NCI-H774 (cell line): ENCODE data around the gene SIKE1.
"Not testable (repeated sequence)": the region's sequence is repeated elsewhere in the genome, so short reads cannot be mapped to it uniquely, and the experiment has no call there.

Source experiments
- DNase-seq: peaks from one replicate; lab custom pipeline; 2025; lab: John Stamatoyannopoulos, UW

SIKE1 gene

GRCh38 chr1:114780344-114781226 is at the start of gene SIKE1:
Gene SIKE1 (minus strand): TSS chr1:114780685. CDS start chr1:114780607, 78 bp downstream.
- peak; percentile 88 for DNase-seq

DNA sequence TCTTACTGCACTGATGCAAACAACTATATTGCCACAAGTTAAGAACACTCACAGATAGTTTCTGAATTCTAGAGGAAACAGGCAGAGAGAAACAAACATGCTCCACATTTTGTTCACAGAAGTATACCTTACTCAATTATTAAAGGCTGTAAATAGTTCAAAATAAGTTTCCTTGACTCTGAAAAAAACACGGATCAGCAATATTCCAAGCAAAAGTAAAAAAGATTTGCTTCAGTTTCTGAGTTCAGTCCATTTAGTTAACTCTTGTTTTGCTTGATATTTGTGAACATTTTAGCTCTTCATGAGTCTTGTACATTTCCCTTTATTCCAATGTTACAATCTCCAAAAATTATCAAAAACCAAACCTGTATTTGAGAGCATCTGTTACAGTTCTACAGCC is 49.6 kb upstream of the SIKE1 start:
- DNase-seq: not testable (repeated sequence)

- no peak for DNase-seq
Measured at GRCh38 chr1:114828251-114828650, 47.8 kb upstream of the SIKE1 start.

DNA sequence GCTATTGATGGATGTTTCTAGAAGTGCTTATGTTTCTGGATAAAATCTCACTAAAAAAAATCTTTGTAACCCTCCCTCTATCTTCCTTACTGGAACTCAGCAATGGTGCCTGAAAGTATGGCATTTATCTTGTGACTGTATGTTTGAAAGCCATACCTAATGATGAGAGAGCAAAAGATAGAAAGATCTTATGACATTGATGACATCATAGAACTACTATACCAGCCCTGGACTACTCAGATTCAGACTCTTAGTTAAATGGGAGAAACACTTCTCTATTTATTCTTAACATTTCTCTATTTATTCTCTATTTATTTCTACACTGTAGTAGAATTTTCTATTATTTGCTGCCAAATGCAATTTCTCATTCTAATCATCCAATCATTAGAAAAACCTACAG is 41.5 kb upstream of the SIKE1 start:
- DNase-seq: no peak

GRCh38 chr1:114820392-114820791 is 39.9 kb upstream of the SIKE1 start:
- DNase-seq: no peak

DNA sequence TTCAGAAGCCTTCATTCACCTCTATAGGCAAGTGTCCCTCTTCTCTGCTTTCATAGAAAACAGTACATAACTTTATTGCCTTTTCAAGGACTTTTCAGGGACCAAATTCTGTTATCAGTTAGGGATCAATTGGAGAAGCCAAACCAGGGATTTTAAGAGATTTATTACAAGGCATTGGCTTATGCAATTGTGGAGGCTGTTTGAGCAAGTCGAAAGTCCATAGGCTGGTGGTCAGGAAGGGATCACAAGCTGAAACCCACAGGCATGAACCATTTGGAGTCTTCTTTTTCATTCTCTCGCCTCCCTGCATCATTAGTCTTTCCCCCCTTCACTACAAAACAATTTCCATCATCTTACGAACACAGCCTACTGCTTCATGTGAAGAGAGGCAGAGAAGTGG is 39.4 kb upstream of the SIKE1 start:
- DNase-seq: no peak

DNA sequence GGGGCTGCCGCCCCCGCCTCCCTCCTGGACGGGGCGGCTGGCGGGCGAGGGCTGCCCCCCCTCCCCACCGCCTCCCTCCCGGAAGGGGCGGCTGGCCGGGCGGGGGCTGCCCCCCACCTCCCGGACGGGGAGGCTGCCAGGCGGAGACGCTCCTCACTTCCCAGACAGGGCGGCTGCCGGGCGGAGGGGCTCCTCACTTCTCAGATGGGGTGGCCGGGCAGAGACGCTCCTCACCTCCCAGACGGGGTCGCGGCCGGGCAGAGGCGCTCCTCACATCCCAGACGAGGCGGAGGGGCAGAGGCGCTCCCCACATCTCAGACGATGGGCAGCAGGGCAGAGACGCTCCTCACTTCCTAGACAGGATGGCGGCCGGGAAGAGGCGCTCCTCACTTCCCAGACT is 24.0 kb upstream of the SIKE1 start:
- not testable (repeated sequence) for DNase-seq

GRCh38 chr1:114803001-114803400 is 22.5 kb upstream of the SIKE1 start:
- no peak for DNase-seq

DNA sequence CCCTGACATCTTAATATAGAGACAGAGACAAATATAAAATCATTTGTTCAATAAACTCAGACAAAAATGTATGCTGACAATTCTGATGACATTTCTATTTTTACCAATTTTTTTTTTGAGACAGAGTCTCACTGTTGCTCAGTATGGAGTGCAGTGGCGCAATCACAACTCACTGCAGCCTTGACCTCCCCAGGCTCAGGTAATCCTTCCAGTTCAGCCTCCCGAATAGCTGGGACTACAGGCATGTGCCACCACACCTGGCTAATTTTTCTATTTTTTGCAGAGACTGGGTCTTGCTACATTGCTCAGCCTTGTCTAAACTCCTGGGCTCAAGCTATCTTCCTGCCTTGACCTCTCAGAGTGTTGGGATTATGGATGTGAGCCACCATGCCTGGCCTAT is 13.6 kb upstream of the SIKE1 start:
- no peak for DNase-seq

- not testable (repeated sequence) for DNase-seq
Measured at GRCh38 chr1:114790581-114790980, 10.1 kb upstream of the SIKE1 start.

DNA sequence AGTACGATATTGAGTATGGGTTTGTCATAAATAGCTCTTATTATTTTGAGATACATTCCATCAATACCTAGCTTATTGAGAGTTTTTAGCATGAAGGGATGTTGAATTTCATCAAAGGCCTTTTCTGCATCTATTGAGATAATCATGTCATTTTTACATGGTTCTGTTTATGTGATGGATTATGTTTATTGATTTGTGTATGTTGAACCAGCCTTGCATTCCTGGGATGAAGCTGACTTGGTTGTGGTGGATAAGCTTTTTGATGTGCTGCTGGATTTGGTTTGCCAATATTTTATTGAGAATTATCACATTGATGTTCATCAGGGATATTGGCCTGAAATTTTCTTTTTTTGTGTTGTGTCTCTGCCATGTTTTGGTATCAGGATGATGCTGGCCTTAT is 6.0 kb upstream of the SIKE1 start:
- DNase-seq: not testable (repeated sequence)

GRCh38 chr1:114782476-114782875 is 2.0 kb upstream of the SIKE1 start:
- no peak for DNase-seq

- DNase-seq: no peak
Measured at GRCh38 chr1:114779722-114780121, 763 bp downstream of the SIKE1 start.

DNA sequence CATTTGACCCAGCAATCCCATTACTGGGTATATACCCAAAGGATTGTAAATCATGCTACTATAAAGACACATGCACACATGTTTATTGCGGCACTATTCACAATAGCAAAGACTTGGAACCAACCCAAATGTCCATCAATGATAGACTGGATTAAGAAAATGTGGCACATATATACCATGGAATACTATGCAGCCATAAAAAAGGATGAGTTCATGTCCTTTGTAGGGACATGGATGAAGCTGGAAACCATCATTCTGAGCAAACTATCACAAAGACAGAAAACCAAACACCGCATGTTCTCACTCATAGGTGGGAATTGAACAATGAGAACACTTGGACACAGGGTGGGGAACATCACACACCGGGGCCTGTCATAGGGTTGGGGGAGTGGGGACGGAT is 3.8 kb downstream of the SIKE1 start:
- DNase-seq: not testable (repeated sequence)

DNA sequence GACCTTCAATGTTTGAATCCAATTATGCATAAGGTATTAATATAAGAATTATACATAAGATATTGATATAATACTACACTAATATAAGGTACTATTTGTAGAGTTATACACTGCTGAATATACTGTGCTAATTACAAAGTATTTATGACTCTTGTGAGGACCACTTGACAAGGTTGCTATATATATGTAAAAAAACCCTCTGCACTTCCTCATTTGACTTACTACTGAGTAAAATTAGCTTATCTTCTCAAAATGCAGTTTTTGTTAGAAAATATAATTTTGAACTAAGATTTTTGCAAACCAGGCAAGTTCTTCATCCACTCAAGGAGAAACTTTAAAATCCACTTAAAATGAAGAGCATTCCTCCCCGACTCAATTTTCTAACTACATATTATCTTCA is 8.5 kb downstream of the SIKE1 start:
- DNase-seq: no peak

DNA sequence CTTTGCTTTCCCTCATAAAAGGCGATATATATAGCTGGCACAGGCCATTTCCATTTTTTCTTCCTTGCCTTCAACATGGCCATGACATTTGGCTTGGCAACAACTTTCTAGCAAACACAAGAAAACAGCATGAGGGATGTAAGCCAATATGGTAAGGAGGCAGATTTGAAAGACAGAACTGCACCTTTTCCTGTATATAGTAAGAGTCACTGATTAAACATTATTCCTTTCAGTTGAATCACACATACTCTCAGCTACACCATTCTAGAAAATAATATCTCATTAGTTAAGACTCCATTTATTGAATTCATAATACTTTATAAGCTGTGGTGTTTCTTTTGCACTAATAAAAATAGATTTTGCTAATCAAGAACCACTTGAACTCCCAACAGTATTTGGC is 9.5 kb downstream of the SIKE1 start:
- no peak for DNase-seq

DNA sequence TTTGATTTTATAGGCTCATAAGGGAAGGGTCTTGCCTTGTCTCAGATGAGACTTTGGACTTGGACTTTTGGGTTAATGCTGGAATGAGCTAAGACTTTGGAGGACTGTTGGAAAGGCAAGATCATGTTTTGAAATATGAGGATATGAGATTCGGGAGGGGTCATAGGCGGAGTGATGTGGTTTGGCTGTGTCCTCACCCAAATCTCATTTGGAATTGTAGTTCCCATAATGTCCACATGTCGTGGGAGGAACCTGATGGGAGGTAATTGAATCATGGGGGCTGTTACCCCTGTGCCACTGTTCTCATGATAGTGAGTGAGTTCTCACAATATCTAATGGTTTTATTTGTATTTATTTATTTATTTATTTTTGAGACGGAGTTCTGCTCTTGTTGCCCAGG is 15.8 kb downstream of the SIKE1 start:
- no peak for DNase-seq

- DNase-seq: no peak
Measured at GRCh38 chr1:114758256-114758832, 22.1 kb downstream of the SIKE1 start.

GRCh38 chr1:114757455-114758255 is 22.8 kb downstream of the SIKE1 start, which contains the start of gene CSDE1:
Gene CSDE1 (minus strand): TSS chr1:114757984. CDS start chr1:114739890, 18,094 bp downstream.
- DNase-seq: peak; percentile 96

GRCh38 chr1:114756949-114757454 is 23.5 kb downstream of the SIKE1 start:
- DNase-seq: no peak

DNA sequence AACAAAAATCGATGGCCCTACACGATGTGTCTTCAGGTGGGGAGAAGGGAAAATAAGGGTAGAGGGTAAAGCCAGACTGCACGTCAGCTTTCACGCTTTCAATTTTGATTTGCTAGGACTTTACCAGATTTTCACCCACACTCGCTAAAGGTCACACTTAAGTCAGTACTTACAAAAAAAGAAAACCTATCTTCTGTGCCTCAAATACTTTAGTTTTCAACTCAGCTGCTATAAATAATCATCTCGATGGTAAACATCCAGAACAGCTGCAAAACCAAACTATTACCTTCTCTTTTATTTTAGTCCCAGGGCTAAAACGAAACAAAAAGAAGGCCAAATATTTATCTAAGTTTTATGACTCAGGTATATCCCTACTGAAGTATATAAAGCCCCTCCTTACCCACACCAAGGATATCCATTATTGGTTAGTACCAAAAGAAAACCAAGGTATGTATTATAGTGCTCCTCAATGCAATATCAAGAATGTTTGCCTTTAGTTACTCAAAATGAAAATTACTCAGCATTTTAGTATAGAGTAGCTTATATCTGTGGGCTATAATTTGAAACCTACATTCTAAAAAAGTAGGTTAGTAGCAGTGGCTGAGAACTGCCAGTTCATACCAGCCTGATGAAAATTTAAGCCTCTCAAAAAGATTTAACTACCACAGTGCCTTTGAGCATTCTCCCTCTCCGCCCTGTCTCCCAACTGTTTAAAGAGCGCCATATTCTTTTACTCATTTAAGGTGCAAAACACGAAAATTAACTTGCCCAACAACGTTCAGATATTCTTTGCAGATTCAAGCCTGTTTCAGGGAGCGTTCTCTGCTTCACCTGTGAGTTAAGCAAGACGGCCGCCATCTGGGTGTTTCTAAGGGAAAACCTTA is 24.2 kb downstream of the SIKE1 start:
- DNase-seq: peak; percentile 25
